Activated T-cell treated with anti-CD3 and anti-CD28 coated beads for 1 hour (primary cell): ENCODE measurements around the gene SLC5A10.
"Not testable (repeated sequence)": the region's sequence is repeated elsewhere in the genome, so short reads cannot be mapped to it uniquely, and the experiment has no call there.

Source experiments
- DNase-seq: peaks from one replicate; pipeline ENCODE4 v3.0.0-alpha.2; 2020; ENCODE audit warnings: low read depth

Gene SLC5A10

DNA sequence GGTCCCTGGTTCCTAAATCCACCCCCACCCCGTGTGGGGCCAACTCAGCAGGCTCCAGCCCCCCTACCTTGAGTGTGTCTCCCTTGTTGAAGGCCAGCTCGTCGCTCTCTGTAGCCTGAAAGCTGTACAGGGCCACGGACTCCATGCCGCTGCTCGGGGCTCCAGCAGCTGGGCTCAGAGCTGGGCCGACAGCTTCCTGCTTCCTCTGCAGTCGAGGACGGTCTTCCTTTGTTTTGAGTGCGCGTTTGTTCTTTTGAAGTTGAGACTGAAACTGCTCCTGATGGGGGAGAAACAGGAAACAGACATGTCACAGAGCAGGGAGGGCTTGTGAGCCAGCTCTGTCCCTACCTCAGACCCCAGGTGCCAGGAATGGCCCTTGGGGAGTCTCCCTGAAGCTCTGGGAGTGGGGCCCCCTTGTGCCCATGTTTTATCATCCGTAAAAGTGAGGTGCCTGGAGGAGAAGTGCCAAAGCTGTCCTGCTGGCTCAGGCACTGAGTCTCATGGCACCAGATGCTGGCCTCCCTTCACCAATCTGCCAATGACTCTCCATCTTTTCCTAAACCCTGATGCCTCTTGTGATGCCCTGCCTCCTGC is 94.9 kb downstream of the SLC5A10 start, which contains the start of gene GRAP:
GRAP (minus strand) TSS at position 176 of the 594 bp plus-strand sequence; CDS start at position 145, 31 bp downstream.
- not testable (repeated sequence) for DNase-seq

DNA sequence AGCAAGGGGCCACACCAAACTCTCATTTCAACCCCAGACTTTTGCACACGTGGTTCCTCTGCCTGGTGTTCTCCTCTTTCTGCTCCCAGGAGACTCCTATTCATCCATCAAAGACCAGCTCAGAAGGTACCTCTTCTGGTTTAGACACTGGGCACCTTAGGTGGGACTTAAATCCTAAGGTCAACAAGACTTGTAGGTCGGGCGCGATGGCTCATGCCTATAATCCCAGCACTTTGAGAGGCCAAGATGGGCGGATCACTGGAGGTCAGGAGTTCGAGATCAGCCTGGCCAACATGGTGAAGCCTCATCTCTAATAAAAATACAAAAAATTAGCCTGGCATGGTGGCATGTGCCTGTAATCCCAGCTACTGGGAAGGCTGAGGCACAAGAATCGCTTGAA is 95.5 kb downstream of the SLC5A10 start:
- DNase-seq = not testable (repeated sequence)

DNA sequence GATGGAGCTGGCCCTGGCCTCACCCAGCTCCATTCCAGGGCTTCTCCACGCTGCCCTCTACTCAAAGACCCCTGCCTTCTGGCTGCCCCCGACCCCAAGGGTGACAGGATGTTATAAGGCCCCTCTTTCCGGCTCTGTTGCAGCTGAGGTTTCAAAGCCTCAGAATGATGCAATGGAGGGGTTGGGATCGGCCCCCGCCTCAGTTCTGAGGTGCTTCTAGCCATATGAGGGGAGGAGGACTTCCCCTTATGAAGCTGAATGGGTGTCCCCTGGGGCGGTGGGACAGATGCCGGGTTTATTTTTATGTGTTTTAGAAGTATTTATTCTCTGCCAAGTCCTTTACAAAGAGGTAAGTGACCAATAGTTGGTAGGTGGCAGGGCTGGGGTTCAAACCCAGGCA is 96.9 kb downstream of the SLC5A10 start:
- not testable (repeated sequence) for DNase-seq

DNA sequence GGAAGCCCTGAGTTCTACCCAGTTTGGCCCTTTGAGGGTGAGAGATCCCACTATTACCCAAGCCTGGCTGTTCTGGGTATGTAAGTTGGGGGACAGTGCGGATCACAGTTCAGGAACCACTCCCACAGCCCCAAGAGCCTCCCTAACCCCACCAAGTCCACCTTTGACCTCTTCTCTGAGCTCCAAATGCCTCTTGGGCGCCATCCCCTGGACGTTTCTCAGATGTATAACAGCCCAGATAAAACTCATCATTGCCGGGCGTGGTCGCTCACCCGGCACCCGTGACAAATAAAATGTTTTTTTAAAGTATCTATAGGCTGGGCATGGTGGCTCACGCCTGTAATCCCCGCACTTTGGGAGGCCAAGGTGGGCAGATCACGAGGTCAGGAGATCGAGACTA is 103.5 kb downstream of the SLC5A10 start:
- DNase-seq = not testable (repeated sequence)

DNA sequence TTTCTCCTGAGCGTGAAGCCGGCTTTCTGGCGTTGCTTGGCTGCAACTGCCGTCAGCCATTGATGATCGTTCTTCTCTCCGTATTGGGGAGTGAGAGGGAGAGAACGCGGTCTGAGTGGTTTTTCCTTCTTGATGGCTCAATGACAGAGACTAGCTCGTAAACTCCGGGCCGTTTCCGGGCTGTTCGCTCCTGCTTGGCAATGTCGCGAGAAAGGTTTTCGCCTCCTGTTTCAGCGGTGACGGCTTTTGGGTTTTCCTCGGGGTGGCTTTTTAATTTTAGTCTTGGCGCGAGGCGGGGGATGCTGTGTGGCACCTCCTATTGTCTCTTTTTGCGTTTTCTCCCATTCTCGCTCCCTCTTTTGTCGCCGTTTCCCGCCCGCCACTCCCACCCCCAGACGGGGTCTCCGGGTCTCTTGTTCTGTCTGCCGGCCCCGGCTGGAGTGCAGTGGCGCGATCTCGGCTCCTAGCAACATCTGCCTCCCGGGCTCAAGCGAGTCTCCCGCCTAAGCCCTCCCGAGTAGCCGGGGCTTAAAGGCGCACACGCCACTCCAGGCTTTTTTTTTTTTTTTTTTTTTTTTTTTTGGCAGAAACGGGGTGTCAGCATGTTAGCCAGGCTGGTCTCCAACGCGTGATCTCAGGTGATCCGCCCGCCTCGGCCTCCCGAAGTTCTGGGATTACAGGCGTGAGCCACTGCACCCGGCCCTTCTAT is 110.2 kb downstream of the SLC5A10 start:
- not testable (repeated sequence) for DNase-seq

DNA sequence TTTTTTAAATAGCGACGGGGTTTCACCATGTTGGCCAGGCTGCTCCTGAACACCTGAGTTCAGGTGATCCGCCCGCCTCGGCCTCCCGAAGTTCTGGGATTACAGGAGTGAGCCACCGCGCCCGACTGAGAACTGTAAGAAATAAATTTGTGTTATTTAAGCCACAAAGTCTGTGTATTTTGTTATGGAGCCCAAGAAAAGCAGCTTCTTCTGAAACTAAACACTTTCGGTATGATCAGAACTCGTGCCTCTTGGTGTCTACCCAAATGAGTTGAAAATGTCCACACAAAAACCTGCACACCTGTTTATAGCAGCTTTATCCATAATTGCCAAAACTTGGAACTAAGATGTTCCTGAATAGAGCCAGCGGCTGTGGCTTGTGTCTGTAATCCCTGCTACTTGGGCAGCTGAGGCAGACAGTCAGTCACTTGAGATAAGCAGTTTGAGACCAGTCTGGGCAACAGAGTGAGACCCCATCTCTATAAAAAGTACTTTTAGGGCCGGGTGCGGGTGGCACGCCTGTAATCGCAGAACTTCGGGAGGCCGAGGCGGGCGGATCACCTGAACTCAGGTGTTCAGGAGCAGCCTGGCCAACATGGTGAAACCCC is 110.9 kb downstream of the SLC5A10 start:
- not testable (repeated sequence) for DNase-seq

DNA sequence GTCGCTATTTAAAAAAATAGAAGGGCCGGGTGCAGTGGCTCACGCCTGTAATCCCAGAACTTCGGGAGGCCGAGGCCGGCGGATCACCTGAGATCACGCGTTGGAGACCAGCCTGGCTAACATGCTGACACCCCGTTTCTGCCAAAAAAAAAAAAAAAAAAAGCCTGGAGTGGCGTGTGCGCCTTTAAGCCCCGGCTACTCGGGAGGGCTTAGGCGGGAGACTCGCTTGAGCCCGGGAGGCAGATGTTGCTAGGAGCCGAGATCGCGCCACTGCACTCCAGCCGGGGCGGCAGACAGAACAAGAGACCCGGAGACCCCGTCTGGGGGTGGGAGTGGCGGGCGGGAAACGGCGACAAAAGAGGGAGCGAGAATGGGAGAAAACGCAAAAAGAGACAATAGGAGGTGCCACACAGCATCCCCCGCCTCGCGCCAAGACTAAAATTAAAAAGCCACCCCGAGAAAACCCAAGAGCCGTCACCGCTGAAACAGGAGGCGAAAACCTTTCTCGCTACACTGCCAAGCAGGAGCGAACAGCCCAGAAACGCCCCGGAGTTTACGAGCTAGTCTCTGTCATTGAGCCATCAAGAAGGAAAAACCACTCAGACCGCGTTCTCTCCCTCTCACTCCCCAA is 111.5 kb downstream of the SLC5A10 start:
- peak; percentile 49 for DNase-seq

DNA sequence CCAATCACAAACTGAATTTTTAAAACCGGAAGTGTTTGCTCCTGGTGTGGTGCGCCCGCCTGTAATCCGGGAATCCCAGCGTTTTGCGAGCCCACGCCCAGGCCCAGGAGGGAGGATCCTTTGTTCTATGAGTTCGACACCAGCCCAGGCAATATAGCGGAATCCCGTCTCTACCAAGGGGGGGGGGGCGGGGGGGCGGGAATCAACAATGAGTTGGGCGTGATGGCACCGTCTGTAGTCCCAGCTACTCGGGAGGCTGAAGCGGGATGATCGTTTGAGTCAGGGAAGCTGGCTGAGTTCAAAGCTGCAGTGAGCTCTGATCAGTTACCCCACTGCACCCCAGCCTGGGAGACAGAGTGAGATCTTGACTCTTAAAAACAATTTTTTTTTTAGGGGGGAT is 112.4 kb downstream of the SLC5A10 start:
- DNase-seq = not testable (repeated sequence)

DNA sequence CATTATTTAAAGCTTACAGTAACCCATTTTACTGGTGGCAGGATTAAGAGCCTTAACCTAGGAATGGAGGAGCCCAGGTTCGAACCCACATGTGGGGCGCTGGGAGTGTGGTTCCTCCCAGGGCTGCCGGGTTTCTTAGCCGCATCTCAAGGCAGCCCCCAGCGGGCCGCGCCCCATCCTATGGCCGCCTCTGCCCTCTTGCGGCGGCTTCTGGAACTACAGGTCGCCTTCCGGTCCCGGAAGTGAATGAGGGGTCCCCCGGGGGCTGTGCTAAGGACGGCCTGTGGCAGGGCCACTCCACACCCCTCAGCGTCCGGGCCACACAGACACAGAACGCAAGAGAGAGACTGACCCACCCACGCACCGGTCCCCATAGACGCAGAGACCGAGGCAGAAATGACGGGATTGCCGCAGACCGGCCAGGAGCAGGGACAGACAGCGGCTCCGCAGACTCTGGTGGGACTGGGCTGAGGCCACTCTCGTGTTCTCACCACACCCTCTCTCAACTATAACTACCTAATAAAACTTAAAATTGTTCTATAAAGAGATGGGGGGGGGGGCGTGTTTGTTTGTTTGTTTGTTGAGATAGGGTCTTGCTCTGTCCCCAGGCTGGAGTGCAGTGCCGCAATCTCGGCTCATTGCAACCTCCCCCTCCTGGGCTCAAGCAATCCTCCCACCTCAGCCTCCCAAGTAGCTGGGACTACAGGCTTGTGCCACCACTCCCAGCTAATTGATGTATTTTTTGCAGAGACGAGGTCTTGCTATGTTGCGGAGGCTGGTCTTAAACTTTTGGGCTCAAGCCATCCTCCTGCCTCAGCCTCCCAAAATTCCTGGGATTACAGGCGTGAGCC is 118.6 kb downstream of the SLC5A10 start:
- not testable (repeated sequence) for DNase-seq
